Immature natural killer cell (primary cell): ENCODE data around the gene DHRS12. TPM values are rescaled to one million over a fixed set of nuclear protein-coding genes. Genes with fewer than 3 reads are reported as not detected.

ENCODE experiments used
- DNase-seq, 3 donors: peaks; one replicate each; pipeline ENCODE4 v3.0.0; 2022; ENCODE audit warnings: mixed read lengths in 1 of 3
- H3K27ac Mint-ChIP-seq, 6 donors: one replicate each; pipeline ENCODE4 v1.8.0; 2020; ENCODE audit warnings: mixed read lengths in 6 of 6, mild to moderate bottlenecking in 5 of 6, inconsistent platforms in 4 of 6, moderate library complexity in 3 of 6
- H3K27me3 Mint-ChIP-seq, 3 donors: one replicate each; pipeline ENCODE4 v1.8.0; 2020 to 2021; ENCODE audit warnings: low read depth in 3 of 3, mild to moderate bottlenecking in 3 of 3, mixed read lengths in 3 of 3, moderate library complexity in 3 of 3, inconsistent platforms in 1 of 3
- H3K36me3 Mint-ChIP-seq, 3 donors: one replicate each; pipeline ENCODE4 v1.8.0; 2020; ENCODE audit warnings: mixed read lengths in 3 of 3, inconsistent platforms in 2 of 3, mild to moderate bottlenecking in 2 of 3
- H3K4me1 Mint-ChIP-seq, 2 donors: one replicate each; pipeline ENCODE4 v1.8.0; 2020; ENCODE audit warnings: inconsistent platforms in 2 of 2, mild to moderate bottlenecking in 2 of 2, mixed read lengths in 2 of 2, moderate library complexity in 1 of 2
- H3K4me3 Mint-ChIP-seq, 5 donors: one replicate each; pipeline ENCODE4 v1.8.0; 2020; ENCODE audit warnings: mild to moderate bottlenecking in 5 of 5, mixed read lengths in 5 of 5, inconsistent platforms in 3 of 5, moderate library complexity in 3 of 5
- H3K9me3 Mint-ChIP-seq, 6 donors: one replicate each; pipeline ENCODE4 v1.8.0; 2020; ENCODE audit warnings: mild to moderate bottlenecking in 6 of 6, mixed read lengths in 6 of 6, inconsistent platforms in 4 of 6, moderate library complexity in 3 of 6
- polyA plus RNA-seq, 3 donors: library from polyadenylated mRNA; unstranded; fragments of 300-500 nt; fragmentation: Illumina TruSeq; gene quantifications; one replicate each; pipeline ENCODE4 v1.2.3, GENCODE V29; 2021

The DHRS12 gene
- polyA plus RNA-seq, 3 donors from 2014 or later = 9.7 to 11.4 (median 11.3) TPM

GRCh38 chr13:51727634-51728274 lies 76.2 kb downstream of the DHRS12 start:
- H3K4me3 Mint-ChIP-seq = no peak overlapping the region
- DNase-seq = no peak
- H3K9me3 Mint-ChIP-seq = no peaks in the 10 kb centered on the region
- H3K27me3 Mint-ChIP-seq = no peaks in the 10 kb centered on the region
- H3K4me1 Mint-ChIP-seq = no peaks in the 10 kb centered on the region
- no peak overlapping the region for H3K27ac Mint-ChIP-seq
- H3K36me3 Mint-ChIP-seq = peaks cover 16 to 19% (median 16%) of the 10 kb centered on the region in 3 donors

GRCh38 chr13:51726446-51727193 lies 77.3 kb downstream of the DHRS12 start:
- H3K27ac Mint-ChIP-seq = no peak overlapping the region
- no peaks in the 10 kb centered on the region for H3K9me3 Mint-ChIP-seq
- no peak overlapping the region for H3K4me3 Mint-ChIP-seq
- no peak for DNase-seq
- peaks cover 16 to 20% (median 17%) of the 10 kb centered on the region in 3 donors for H3K36me3 Mint-ChIP-seq
- H3K27me3 Mint-ChIP-seq = no peaks in the 10 kb centered on the region
- no peaks in the 10 kb centered on the region for H3K4me1 Mint-ChIP-seq

GRCh38 chr13:51724721-51725120 lies 79.2 kb downstream of the DHRS12 start:
- Mint-ChIP-seq H3K4me1 (no peaks in the 10 kb centered on the region), H3K27ac (no peak overlapping the region), H3K9me3 (no peaks in the 10 kb centered on the region), H3K36me3 (peaks cover 16 to 20% (median 17%) of the 10 kb centered on the region in 3 donors), H3K27me3 (no peaks in the 10 kb centered on the region), H3K4me3 (no peak overlapping the region)
- DNase-seq = no peak

- peaks cover 16 to 20% (median 16%) of the 10 kb centered on the region in 3 donors for H3K36me3 Mint-ChIP-seq
- peak overlapping the region in 2 of 6 donors; percentile 5 to 57 for H3K27ac Mint-ChIP-seq
- no peak overlapping the region for H3K4me3 Mint-ChIP-seq
- no peaks in the 10 kb centered on the region for H3K4me1 Mint-ChIP-seq
- DNase-seq = no peak
- no peaks in the 10 kb centered on the region for H3K27me3 Mint-ChIP-seq
- no peaks in the 10 kb centered on the region for H3K9me3 Mint-ChIP-seq
These were observed 80.4 kb downstream of the DHRS12 start for GRCh38 chr13:51723529-51723928.

- DNase-seq = no peak
- peaks cover 5 to 10% (median 7%) of the 10 kb centered on the region in 3 donors for H3K36me3 Mint-ChIP-seq
- peak overlapping the region in 1 of 6 donors; percentile 25 for H3K27ac Mint-ChIP-seq
- no peaks in the 10 kb centered on the region for H3K9me3 Mint-ChIP-seq
- no peaks in the 10 kb centered on the region for H3K27me3 Mint-ChIP-seq
- H3K4me3 Mint-ChIP-seq = no peak overlapping the region
- H3K4me1 Mint-ChIP-seq = no peaks in the 10 kb centered on the region
These were observed 82.5 kb downstream of the DHRS12 start for GRCh38 chr13:51721496-51721895.

- Mint-ChIP-seq H3K4me1 (no peaks in the 10 kb centered on the region), H3K4me3 (no peak overlapping the region), H3K27me3 (no peaks in the 10 kb centered on the region), H3K27ac (no peak overlapping the region), H3K9me3 (no peaks in the 10 kb centered on the region), H3K36me3 (peaks cover 0 to 4% (median 3%) of the 10 kb centered on the region in 3 donors)
- no peak for DNase-seq
These were observed 84.6 kb downstream of the DHRS12 start for GRCh38 chr13:51719394-51719793.

Other genes starting within 250 kb of the DHRS12 start
- gene WDFY2, start 219.7 kb downstream of the DHRS12 start, polyA plus RNA-seq = 1 to 10 TPM; 1.6 to 4.6 (median 3.0) TPM
- not detected for gene TMEM272, start 41.0 kb upstream of the DHRS12 start, polyA plus RNA-seq
- not detected for gene CCDC70, start 57.8 kb upstream of the DHRS12 start, polyA plus RNA-seq
- under 1 TPM in 1 of 3 donors, not detected in 2; 0.19 TPM for gene ATP7B, start 207.3 kb upstream of the DHRS12 start, polyA plus RNA-seq
- gene ALG11, start 208.2 kb upstream of the DHRS12 start, polyA plus RNA-seq = 10 to 100 TPM; 15.3 to 39.8 (median 20.1) TPM
- gene UTP14C, start 220.5 kb upstream of the DHRS12 start, polyA plus RNA-seq = 1 to 10 TPM; 1.5 to 2.6 (median 2.3) TPM